AG04449 (cell line): ENCODE results near the gene AMIGO3.

Experiments
- CTCF ChIA-PET: fragments of 350-600 bp; formaldehyde crosslinking; extraction: SDS; loops from one replicate; lab custom pipeline; 2021; ENCODE audit warnings: antibody characterized with exemption; lab: Yijun Ruan, JAX
- POLR2A ChIA-PET: fragments of 400-600, 350-600 bp; formaldehyde crosslinking; extraction: SDS; loops from one replicate; lab custom pipeline; 2020; ENCODE audit warnings: antibody characterized with exemption, inconsistent platforms; lab: Yijun Ruan, JAX
- DNase-seq: peaks from one replicate; pipeline ENCODE4 v3.0.0-alpha.2; 2010; ENCODE audit warnings: low read depth, low spot score
- H3K4me3 ChIP-seq: 2 replicates; pipeline ENCODE4 v1.5.1; 2011; ENCODE audit warnings: low read depth, mild to moderate bottlenecking, control low read depth, low read length
- TF ChIP-seq, protein P1 (sequence below): IDR thresholded peaks from one replicate; pipeline ENCODE4 v1.5.1; 2011; ENCODE audit warnings: mild to moderate bottlenecking, moderate library complexity, low read length, control low read depth, inconsistent platforms; ENCODE audit not compliant: insufficient read depth; ENCODE audit errors: missing control alignments

AMIGO3 gene

DNA sequence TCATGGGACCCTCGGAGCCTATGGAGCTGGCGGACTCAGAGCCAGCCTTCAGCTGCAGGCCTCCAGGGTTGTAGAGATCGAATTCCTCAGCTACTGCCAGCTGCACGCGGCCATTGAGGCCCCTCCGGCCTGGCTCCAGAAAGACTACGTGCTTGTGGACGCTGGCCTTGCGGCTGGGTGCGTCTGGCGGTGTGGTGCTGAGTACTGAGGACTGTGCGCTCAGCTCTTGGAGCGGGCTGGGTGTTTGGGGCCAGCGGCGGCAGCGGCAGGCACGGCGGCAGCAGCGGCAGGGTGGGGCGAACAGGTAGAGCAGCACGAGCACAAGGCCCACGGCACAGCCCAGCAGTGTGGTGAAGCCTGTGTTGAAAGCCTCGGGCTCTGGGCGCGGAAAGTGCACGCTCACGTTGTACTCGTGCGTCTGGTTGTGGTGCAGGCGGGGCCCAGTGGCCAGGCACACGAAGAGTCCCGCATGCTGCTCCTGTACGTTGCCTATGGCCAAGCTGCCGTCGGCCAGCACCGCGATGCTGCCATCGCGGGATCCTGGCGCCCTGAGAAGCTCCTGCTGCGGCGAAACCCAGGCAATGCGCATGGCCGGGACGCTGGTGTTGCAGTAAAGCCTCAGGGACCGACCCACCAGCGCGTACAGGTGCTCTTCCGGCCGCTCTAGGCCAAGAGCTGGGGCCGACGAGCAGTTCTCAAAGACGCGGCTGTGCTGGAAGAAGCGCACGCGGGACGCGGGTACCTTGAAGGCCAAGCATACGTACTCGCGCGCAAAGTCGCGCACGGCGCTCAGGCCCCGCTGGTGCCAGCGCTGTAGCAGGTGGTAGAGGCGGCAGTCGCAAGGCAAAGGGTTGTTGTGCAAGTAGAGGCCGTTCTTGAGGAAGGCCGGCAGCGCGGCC is 1.3 kb downstream of the AMIGO3 start:
- TF ChIP-seq, protein P1, sequence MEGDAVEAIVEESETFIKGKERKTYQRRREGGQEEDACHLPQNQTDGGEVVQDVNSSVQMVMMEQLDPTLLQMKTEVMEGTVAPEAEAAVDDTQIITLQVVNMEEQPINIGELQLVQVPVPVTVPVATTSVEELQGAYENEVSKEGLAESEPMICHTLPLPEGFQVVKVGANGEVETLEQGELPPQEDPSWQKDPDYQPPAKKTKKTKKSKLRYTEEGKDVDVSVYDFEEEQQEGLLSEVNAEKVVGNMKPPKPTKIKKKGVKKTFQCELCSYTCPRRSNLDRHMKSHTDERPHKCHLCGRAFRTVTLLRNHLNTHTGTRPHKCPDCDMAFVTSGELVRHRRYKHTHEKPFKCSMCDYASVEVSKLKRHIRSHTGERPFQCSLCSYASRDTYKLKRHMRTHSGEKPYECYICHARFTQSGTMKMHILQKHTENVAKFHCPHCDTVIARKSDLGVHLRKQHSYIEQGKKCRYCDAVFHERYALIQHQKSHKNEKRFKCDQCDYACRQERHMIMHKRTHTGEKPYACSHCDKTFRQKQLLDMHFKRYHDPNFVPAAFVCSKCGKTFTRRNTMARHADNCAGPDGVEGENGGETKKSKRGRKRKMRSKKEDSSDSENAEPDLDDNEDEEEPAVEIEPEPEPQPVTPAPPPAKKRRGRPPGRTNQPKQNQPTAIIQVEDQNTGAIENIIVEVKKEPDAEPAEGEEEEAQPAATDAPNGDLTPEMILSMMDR = no peak
- no peak for DNase-seq
- POLR2A ChIA-PET = no interaction called here
- CTCF ChIA-PET = interaction anchor here (1.1 to 1.6 kb wide), 8 partner anchors 8 to 179 kb away, joined by 3 to 14 read pairs (median 4); partner anchors contain the start of gene INKA1
- H3K4me3 ChIP-seq = no peak overlapping the region

DNA sequence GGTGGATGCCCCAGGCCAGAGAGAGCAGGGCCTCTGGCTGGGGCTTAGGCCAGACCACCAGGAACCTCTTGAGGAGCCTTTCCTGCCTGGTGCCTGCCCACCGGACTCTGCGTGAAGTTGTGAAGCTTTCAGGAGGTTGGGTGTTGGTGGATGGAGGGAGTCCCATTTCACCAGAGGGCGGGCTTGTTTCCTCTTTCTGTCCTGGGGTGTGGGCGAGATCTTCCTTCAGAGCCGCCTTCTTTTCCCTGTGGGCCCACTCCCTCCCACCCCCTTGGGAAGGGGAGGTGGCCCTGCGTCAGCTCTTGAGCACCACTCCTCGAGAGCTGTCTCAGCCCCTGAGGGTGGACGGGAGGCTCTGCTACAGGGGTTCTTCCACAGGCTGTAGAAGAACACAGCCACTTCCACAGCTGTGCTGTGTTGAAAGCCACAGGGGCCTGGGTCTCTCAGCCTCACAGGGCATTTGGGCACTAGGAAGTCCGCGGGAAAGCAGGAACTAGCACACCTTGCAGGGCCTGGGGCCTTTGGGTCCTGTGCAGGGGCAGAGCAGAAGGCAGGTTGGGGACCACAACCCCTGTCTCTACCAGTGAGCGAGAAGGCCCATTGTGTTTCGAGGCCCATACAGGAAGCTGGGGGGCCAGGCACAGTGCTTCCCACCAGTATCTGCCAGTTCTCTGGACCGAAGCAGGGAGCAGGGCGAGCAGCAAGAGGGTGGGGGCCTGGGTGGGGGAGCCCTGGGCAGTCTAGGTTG is 2.1 kb downstream of the AMIGO3 start:
- POLR2A ChIA-PET = no interaction called here
- CTCF ChIA-PET = interaction anchor here (1.1 to 1.9 kb wide), 5 partner anchors 9 to 178 kb away, joined by 3 to 6 read pairs (median 4); partner anchors contain the start of gene INKA1
- no peak for DNase-seq
- no peak overlapping the region for H3K4me3 ChIP-seq
- TF ChIP-seq, protein P1 = no peak

DNA sequence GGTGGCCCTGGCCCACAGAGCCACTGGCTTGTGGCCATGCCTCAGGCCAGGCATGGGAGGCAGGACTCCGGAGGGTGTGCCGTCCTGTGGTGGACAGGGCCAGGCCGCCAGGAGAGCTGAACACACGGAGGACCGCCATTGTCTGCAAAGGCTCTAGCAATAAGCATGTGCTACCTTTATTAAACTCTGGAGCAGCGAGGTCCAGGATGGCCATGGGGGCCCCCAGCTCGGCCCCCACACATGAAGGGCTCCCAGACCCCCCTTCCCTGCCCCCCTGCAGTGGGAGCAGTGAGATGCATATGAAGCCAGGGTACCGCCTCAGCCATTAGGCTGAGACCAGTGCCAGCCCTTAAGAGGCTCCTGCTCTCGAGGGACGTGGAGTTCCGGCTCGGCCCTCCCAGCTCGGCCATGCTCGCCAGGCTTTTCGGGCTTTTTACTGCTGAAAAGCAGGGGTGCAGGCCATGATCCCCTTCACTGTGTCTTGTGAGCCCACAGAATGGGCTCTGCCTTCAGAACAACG is 2.7 kb downstream of the AMIGO3 start:
- H3K4me3 ChIP-seq = no peak overlapping the region
- ChIA-PET POLR2A (no interaction called here), CTCF (interaction anchor here (1.5 to 1.9 kb wide), 2 partner anchors 9 to 177 kb away, joined by 4 to 6 read pairs; no protein-coding TSS in a partner anchor)
- TF ChIP-seq, protein P1 = no peak
- DNase-seq = no peak

DNA sequence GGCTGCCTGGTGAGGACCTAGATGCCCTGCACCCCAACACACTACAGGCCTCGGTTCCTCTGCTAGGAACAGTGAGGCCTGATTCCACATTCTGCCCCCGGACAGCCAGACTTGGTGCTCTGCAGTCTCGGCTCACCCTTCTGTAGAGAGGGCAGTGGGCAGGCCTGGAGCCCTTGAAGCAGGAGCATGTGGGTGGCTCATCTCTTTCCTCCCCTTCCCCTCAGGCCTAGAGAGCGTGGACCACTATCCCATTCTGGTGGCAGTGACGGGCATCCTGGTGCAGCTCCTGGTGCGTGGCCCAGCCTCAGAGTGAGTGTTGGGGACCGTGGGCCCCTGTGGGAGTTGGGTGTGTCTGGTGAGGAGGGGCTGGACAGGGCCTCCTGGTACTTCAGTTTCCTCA is 3.3 kb downstream of the AMIGO3 start:
- TF ChIP-seq, protein P1 = no peak
- ChIA-PET POLR2A (no interaction called here), CTCF (interaction anchor here (1.9 to 5.9 kb wide), 2 partner anchors 10 to 14 kb away, joined by 6 to 51 read pairs; no protein-coding TSS in a partner anchor)
- no peak for DNase-seq
- no peak overlapping the region for H3K4me3 ChIP-seq

DNA sequence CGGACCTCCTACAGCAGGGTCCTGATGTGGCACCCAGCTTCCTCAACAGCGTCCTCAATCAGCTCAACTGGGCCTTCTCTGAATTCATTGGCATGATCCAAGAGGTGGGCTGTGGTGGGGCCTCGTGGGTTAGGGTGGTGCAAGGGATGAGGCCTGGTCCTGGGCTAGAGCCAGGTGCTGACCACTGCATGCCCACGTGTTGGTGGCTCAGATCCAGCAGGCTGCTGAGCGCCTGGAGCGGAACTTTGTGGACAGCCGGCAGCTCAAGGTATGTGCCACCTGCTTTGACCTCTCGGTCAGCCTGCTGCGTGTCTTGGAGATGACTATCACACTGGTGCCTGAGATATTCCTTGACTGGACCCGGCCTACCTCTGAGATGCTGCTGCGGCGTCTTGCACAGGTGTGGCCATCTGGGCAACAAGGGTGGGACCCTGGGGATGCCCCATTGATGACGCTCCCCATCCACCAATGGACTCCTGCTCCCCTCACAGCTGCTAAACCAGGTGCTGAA is 3.8 kb downstream of the AMIGO3 start:
- POLR2A ChIA-PET = interaction anchor here (1.2 kb wide), 1 partner anchor 8 kb away, joined by 5 read pairs; the partner anchor contains the start of gene GMPPB
- TF ChIP-seq, protein P1 = no peak
- no peak overlapping the region for H3K4me3 ChIP-seq
- CTCF ChIA-PET = interaction anchor here (1.9 to 5.9 kb wide), 2 partner anchors 10 to 14 kb away, joined by 6 to 51 read pairs; no protein-coding TSS in a partner anchor
- no peak for DNase-seq
